Activated CD4-positive, alpha-beta T cell treated with anti-CD3 and anti-CD28 coated beads, Interleukin-2, Interleukin-4, amounts not matched to agents 100 ng/mL and 50 ng/mL, durations not matched to agents 16 hours and 8 hours (primary cell): ENCODE data around the gene AFDN.

ENCODE experiments used
- DNase-seq: peaks from one replicate; pipeline ENCODE4 v3.0.0-alpha.2; 2020; ENCODE audit warnings: low spot score

The AFDN gene

DNA sequence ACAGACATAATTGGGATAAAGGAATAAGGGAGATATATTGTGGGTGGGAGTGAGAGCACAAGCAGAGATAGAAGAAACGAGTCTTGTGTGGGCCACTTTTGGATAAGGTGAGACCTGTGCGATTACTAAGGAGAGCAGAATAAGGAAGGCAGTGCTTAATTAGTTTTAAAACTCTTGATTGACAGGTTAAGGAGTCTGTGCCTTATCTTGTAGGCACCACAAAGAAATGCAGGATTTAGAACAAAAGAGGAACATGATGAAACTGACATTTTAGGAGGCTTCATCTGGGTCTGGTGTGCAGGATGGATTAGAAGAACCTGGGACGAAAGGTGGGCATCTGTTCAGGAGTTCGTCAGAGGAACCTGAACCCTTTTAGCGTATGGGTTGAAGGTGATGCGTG is 100.5 kb downstream of the AFDN start:
- no peak for DNase-seq

DNA sequence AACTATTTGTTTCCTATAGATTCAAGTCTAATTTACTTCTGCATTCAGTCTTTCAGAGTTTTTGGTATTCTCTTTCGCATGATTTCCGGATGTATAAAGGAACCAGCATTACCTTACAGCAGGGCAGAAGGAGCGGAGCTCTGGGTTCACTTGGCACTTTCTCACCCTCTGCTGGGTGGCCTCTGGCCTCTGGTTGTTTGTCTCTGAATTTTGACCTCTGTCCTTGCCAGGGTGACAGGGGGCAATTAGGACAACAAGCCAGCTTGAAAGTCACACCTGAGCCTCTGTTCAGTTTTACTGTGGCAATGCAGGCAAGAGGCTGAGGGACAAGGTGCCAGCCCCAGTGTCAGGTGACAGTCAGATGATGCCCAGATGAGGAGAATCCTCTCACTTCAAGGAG is 101.4 kb downstream of the AFDN start:
- no peak for DNase-seq

DNA sequence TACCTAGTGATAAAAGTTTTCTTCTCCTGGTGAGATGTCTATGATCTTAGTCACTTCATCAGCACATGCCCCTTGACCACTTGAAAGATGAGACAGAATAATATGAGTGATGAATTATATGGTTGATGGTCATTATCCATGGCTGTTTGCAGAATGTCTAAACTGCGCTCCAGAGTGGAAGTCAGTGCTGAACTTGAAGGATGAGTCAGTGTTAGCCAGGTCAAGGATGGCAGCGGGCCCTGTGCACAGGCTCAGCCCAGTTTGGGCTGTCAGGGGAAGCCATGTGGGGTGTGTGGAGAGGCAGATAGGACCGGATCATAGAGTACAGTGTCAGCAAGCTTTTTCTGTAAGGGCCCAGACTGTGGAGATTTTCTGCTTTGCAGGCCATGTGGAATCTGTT is 103.6 kb downstream of the AFDN start:
- no peak for DNase-seq

DNA sequence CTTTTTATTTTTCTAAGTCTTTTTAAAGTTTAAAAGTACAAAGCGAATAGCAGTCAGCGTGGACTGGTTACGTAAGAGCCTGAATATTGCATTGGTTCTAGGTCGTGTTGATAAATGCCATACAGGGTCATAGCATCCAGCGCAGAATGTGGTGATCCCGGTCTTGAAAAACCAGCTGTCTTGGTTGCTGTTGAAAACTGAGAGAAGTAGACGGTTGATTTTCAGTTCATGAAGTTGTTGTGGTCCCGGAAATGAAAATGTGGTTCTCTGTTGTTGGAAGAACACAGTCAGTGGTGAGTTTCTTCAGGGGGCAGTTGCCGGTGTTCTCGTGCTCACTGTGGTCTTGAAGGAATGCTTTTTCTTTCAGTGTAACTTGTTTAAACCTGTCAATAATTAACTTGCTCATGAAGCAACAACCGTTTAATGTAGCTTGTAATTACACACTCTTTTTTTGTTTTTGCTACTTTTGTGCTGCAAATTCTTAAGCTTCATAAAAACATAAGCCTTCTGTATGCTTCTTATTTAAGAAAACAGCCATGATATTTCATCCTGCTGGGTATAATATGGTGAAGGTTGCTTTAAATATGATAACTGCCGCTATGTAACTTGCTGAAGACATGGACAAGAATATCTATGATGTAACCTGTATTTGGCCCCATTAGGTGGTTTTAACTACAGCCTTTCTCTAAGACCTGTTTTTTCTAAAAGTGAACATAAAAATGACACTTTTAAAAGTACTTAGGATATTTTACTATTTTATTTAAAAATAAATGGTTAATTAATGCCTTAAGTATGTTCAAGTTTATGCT is 106.0 kb downstream of the AFDN start:
- no peak for DNase-seq

DNA sequence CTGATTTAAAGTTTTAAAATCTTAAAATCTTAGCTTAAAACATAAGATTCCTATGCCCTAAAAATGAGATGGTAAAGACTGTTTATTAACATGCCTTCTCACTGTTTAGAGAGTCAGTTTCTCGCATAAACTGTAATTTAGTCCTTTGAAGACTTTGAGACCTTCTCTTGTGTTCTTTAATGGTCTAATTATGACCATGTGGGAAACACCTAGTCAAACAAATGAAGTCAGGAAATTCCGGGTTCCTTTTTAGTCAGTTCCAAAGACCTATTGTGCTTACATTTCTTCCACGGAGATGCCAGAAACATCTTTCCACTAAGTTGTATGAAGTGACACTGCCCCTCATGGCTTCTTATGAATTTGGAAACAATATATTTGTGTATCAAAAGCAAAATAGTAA is 106.6 kb downstream of the AFDN start:
- no peak for DNase-seq

DNA sequence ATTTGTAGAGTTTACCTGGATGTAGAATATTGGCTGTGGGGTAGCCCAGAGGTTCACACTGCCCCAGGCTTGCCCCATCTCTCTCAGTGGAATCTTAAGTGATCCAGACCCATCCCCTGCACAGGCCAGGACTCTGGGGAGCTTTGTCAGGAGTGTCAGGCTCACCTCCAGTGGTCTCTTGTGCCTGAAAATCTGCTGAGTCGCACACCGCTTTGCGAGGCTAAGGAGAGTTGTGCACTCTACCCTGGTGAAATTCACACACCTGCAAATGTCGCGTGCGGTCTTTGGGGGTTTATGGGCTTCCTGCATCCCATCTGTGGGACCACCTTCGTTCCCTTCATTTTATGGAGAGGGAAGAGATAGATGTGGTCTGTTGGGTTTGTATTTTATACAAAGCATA is 107.1 kb downstream of the AFDN start:
- DNase-seq, result no peak

DNA sequence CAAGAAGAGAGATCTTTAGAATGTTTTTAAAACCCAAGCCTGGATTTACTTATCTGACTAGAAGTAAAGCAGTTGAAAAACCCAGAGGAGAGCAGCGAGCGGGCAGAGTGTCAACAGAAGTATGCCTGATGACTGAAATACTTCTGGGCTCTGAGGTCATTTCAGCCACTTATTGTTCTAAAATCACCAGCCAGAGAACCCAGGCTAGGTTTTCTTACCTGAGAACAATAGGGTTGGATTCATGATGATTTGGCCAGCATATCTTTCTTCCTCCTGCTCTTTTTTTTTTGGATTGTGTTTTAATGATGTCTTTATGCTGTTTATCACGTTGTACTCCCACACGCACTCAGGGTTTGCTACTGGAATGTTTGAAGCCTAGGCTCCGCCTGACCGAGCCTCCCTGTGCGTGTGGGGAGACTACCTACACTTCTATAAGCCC is 107.7 kb downstream of the AFDN start:
- no peak for DNase-seq

DNA sequence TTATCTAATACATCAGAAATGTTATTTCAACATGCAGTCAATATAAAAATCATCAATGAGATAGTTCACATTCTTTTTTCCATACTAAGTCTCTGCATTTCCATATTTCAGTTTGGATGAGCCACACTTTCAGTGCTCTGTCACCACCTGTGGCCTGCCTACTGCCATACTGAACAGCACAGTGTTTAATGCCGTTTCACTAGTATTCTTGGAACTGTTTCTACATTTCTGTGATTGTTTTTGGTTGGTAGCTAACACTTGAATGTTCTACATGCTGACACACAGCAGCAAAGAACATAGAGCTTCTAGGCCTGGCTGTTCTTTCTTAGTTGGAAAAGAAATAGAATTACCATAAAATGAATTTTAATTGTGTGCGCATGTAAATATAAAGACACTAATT is 109.3 kb downstream of the AFDN start:
- no peak for DNase-seq

DNA sequence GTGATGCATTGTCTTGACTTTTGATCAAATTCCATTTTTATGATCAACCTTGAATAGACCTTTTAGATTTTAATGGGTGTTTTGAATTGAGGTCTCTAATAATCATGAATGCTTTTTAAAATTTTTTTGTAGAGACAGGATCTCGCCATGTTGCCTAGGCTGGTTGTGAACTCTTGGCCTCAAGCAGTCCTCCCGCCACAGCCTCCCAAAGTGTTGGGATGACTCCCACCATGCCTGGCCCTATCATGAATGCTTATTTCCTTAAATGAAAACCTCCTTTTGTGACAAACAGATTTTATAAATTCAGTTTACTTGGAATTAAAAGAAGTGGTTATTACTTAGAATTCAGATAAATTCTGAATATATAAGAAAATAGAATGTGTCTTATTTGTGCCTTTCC is 110.6 kb downstream of the AFDN start:
- DNase-seq, result no peak

DNA sequence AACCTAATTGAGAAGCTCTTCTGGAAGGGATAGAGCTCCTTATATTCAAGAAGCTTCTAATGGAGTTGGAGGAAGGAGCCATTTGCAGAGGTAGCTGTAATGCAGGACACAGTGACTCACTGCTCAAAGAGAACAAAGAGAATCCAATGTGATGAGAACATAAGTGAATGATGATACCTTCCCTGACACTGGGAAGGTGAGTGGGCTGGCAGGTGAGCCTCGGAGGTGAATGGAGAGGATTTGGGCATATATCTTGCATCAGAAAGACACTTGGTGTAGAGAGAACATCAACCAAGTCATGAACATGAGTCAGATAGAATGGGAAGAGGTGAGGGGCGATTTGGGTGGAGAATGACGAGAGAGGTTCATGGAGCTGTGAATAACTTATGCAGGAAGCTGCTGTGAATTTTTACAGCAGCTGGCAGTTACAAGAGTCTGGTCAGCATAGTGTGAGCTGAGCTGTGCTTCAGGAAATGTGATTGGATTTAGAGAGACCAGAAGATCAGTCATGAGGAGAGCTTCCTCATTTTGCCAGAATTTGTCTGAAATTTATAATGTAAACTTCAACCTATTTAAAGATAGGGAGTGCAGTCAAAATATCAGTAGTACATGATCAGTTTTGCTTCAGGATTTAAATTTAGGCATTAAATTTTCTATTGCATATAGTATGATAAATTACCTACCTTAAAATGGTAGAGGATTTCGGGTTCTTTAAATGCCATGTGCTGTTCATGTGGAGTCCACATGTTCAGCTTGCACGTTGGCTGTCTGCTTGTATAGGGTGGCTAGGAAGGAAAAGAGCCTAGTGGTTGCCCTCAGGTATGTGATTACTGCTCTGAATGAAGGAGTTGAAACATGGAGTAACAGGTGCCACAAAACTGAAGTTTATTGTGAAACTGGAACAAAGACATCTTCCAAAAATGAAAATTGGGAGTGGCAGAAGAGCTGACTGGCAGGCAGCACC is 111.5 kb downstream of the AFDN start:
- DNase-seq, result no peak

DNA sequence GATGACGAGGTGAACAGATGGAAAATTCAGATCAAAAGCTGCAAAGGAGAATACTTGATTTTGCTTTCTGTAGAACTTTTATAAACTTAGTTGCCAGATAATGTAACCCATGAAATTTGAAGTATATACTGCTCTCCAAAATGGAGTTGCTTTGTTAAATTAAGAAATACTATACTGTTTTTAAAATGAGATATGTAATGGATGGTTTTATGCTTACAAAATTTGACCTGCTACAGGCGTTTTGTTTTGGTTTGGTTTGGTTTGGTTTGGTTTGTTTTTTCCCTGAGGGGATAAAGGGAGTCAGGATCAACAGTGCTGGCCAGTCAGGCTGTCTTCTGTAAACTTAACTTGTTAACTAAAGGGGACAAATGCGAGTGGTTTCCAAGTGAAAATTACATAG is 115.1 kb downstream of the AFDN start:
- no peak for DNase-seq

DNA sequence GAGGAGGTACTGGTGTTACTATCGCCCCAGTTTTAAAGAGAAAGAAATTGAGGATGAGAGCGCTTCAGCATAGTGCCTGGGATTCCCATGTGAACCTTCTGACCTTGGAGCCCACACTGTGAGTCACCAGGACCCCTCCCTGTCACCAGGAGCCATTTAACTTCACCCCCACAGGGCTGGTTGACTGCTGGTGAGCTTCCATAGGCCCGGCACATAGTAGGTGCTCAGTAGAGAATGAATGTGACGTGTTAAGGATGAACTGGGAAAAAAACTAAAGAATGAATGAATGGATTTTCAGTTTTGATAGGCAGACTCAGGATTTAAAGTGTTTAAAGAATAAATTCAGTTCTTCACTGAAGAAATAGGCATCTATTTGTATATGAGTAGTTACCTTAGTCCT is 117.4 kb downstream of the AFDN start:
- DNase-seq, result no peak

DNA sequence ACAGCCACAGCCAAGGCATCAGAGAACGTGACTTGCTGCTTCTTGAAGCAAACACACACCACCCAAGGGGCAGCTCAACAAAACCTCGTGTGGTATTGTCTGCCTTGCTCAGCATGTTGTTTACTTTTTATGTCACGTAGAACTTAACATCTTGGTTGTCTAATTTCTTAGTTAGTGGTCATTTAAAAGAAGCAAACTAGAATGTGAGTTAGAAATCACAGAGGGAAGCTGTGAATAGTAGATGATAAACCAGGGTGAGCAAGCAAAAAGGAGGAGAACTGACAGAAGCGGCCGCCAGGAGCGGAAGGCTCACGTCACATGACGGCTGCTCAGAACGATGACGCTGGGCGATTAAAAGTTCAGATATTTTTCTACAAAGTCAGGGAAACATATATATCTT is 119.3 kb downstream of the AFDN start:
- no peak for DNase-seq

DNA sequence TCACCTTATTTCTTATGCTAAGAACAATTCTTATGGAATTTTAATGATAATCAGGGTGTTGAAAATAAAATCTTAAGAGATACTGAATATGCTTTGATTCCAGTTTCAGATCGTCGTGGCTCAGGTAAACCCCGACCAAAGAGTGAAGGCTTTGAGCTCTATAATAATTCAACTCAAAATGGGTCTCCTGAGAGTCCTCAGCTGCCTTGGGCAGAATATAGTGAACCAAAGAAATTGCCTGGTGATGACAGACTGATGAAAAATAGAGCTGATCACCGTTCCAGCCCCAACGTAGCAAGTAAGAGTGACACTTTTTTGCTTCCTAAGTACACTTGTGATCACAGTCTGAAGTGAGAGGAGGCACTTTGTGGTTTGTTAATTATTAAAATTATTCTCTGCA is 119.9 kb downstream of the AFDN start:
- no peak for DNase-seq

DNA sequence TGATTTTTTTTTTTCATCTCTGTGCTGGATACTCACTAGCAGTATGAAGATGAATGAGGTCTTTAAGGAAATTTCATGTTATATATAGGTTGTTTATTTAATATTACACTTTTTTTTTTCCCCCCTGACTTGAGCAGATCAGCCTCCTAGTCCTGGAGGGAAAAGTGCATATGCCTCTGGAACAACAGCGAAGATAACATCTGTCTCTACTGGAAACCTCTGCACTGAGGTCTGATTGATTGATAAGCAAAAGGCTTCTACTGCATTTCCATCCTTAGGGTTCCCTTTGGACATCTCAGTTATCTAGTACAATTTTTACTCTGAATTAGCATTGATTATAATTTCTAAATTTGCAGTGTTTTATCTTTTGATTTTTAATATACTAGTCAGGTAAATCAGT is 121.0 kb downstream of the AFDN start:
- no peak for DNase-seq

DNA sequence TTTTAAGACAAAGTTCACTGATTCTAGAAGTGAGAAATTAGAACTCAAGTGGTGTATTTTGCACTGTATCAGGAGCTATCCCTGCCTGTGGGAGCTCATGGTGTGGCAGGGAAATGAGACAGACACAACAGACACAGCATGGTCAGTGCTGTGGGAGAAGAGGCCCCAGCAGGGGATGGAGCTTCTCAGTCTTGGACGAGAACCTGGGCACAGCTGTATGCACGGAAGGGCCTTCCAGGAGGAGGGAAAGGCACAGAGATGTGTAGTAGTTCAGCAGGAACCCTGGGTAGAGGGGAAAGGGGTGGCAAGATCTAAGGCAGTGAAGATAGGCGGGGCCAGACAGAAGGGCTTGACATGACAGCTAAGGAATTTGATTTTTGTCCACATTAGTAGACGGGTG is 122.0 kb downstream of the AFDN start:
- no peak for DNase-seq

DNA sequence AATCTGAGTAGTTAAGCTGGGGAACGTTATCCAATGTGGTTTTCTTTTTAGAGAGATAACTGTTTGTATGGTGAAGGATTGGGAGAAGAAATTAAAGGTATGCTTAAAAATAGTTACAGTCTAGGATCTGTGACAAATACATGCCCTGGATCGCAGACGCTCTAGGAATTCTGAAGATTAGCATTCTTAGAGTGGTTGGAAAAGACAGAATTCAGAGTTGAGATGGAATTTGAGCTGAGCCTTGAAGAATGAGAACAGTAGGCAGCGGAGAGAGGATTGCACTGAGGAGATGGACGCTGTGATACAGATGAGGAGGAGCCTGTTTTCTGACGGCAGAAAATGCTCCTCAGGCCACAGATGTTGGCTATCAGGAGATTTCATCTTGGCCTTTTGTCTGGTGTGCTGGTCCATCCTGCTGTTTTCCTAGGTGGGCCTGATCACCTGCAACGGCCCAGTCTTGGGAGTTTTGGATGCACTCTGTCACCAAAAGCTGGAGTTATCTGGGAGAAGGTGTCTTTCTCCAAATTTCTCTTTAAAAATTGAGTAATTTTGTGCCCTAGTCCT is 122.5 kb downstream of the AFDN start:
- DNase-seq, result no peak

DNA sequence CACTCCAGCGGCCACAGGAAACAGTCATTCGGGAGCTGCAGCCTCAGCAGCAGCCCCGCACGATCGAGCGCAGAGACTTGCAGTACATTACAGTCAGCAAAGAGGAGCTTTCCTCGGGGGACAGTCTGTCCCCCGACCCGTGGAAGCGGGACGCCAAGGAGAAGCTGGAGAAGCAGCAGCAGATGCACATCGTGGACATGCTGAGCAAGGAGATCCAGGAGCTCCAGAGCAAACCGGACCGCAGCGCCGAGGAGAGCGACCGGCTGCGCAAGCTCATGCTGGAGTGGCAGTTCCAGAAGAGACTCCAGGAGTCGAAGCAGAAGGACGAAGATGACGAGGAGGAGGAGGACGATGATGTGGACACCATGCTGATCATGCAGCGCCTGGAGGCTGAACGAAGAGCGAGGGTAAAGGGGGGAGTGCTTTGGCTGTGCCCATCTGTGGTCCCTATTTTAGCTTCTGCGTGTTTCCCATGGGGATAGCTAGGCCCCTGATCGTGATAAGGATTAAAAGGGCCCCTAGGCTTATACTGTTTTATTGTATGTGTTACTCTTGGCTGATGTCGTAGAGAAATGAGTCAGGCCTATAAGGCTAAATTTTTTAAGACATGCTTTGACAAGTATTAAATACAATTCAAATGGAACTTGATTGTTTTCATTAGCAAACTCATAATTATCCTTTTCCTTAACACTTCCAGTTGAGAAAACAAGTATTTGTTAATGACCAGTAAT is 125.2 kb downstream of the AFDN start:
- DNase-seq, result no peak

DNA sequence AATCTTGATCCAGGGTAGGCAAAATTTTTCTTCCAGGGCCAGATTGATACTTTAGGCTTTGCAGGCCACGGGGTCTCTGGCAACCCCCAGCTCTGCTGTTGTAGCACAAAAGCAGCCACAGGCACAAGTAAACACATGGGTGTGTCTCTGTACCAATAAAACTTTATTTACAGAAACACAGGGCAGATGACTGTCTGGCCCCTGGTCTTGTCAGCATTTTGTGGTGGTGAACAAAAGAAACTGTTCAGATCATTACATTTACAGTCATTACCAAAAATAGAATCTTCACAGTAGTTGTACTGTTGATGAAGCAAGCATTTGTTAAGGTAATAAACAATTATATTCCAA is 125.8 kb downstream of the AFDN start:
- DNase-seq, result no peak

DNA sequence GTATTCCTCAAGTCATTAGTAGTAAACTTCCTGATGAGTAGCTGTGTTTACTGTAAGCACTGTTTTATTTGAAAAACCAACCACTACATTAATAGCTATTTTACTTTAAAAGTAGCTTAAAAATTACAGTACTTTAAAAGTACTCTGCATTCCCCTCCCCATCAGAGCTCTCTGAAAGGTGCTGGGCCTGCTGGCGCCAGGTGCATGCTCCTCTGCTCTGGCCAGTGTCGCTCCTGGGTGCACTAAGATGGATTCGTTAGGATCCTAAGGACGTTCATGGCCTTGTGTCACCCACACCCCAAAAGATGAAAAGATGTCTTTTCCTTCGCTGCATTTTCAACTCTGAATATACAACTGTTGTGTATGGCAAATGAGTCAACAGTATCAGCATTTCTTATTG is 126.8 kb downstream of the AFDN start:
- no peak for DNase-seq

DNA sequence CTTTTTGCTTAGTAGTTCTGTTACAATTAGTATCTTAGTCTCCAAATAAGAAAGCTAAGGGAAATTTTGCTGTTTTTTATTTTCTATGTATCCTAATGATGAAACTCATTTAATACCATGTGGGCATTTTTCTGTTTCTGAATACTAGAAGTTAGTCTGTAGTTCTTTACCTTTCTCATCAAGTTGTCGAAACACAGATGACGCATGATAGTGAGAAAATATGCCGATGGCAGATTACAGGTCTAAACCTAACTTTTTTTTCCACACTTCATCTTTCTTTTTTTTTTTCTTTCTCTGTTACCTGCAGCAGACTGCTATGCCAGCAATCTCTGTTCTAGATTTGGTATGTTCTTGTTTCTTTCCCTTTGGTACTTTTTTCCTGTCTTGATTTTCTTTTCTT is 127.4 kb downstream of the AFDN start:
- DNase-seq, result no peak

DNA sequence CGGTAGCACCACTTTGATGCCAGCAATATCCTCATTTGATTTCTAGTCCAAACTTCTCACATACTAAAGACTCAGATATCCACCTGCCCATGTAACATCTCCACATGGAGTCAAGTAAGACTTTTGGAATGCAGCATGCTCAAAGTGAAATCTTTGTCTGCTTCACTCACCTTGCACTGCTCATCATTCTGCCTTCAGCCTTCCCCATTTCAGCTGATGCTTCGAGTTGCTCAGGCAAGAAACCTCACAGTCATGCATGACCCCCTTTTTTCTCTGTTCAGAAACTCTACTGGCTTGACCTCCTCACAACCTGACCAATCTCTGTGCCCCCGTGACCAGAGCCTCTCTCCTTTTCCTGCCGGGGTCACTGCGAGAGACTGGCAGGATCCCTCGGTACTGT is 129.8 kb downstream of the AFDN start:
- DNase-seq, result no peak
